Kasumi-1 (cell line): ENCODE data around the gene TEKTIP1.
"Not testable (repeated sequence)": the region's sequence is repeated elsewhere in the genome, so short reads cannot be mapped to it uniquely, and the experiment has no call there.

ENCODE experiments used
- DNase-seq, 2 experiments: peaks; one replicate each; lab custom pipeline; 2025; lab: John Stamatoyannopoulos, UW

TEKTIP1 gene

GRCh38 chr19:3507371-3508120 lies 31.4 kb upstream of the TEKTIP1 start:
- DNase-seq = no peak

GRCh38 chr19:3508121-3508661 lies 30.8 kb upstream of the TEKTIP1 start:
- DNase-seq = not testable (repeated sequence)

GRCh38 chr19:3508771-3509535 lies 30.0 kb upstream of the TEKTIP1 start:
- DNase-seq = no peak

- no peak for DNase-seq
Observed at GRCh38 chr19:3509566-3509989, 29.4 kb upstream of the TEKTIP1 start.

- DNase-seq = no peak
Observed at GRCh38 chr19:3510727-3511126, 28.2 kb upstream of the TEKTIP1 start.

GRCh38 chr19:3511506-3512251 lies 27.3 kb upstream of the TEKTIP1 start:
- DNase-seq = no peak

GRCh38 chr19:3512562-3513228 lies 26.3 kb upstream of the TEKTIP1 start:
- DNase-seq = no peak

- DNase-seq = no peak
Observed at GRCh38 chr19:3513229-3514140, 25.5 kb upstream of the TEKTIP1 start.

GRCh38 chr19:3514930-3515329 lies 24.0 kb upstream of the TEKTIP1 start:
- DNase-seq = no peak

- no peak for DNase-seq
Observed at GRCh38 chr19:3515891-3516422, 23.0 kb upstream of the TEKTIP1 start.

GRCh38 chr19:3516675-3517207 lies 22.2 kb upstream of the TEKTIP1 start:
- no peak for DNase-seq

GRCh38 chr19:3517638-3518037 lies 21.3 kb upstream of the TEKTIP1 start:
- DNase-seq = no peak

- DNase-seq = no peak
Observed at GRCh38 chr19:3518255-3518654, 20.7 kb upstream of the TEKTIP1 start.

- DNase-seq = no peak
Observed at GRCh38 chr19:3518659-3519058, 20.3 kb upstream of the TEKTIP1 start.

GRCh38 chr19:3519126-3519525 lies 19.8 kb upstream of the TEKTIP1 start:
- DNase-seq = no peak

GRCh38 chr19:3520166-3521103 lies 18.5 kb upstream of the TEKTIP1 start:
- DNase-seq = no peak

GRCh38 chr19:3521104-3521445 lies 17.9 kb upstream of the TEKTIP1 start:
- DNase-seq = no peak

GRCh38 chr19:3522421-3523360 lies 16.3 kb upstream of the TEKTIP1 start:
- no peak for DNase-seq
